Fibroblast of lung (primary cell): ENCODE data around the gene SPACA7. TPM values are rescaled to one million over a fixed set of nuclear protein-coding genes. Genes with fewer than 3 reads are reported as not detected.

Source experiments
- DNase-seq, 2 donors: peaks; one replicate each; pipeline versions ENCODE4 v3.0.0 to v3.0.0-alpha.2; 2010; ENCODE audit warnings: low read depth in 2 of 2
- H2AFZ ChIP-seq: 2 replicates; pipeline ENCODE4 v1.5.1; 2012; ENCODE audit warnings: low read length, control low read depth, inconsistent platforms
- H3K27ac ChIP-seq: 2 replicates; pipeline ENCODE4 v1.5.1; 2011; ENCODE audit warnings: low read length, control low read depth; ENCODE audit not compliant: insufficient read depth
- H3K27me3 ChIP-seq: 2 replicates; pipeline ENCODE4 v1.5.1; 2011; ENCODE audit warnings: mild to moderate bottlenecking, low read length; ENCODE audit not compliant: control insufficient read depth, insufficient read depth
- H3K36me3 ChIP-seq: 2 replicates; pipeline ENCODE4 v1.5.1; 2011; ENCODE audit warnings: low read length; ENCODE audit not compliant: control insufficient read depth, insufficient read depth
- H3K4me1 ChIP-seq: 2 replicates; pipeline ENCODE4 v1.5.1; 2011; ENCODE audit warnings: low read length; ENCODE audit not compliant: control insufficient read depth, insufficient read depth; ENCODE audit errors: extremely low read depth
- H3K4me2 ChIP-seq: 2 replicates; pipeline ENCODE4 v1.5.1; 2011; ENCODE audit warnings: low read length, control low read depth; ENCODE audit not compliant: insufficient read depth; ENCODE audit errors: extremely low read depth
- H3K4me3 ChIP-seq, 4 experiments: fragments of 200-600 bp in 1 of 4; sonication (generic) in 1 of 4; replicated peaks in 1 of 4; 2 replicates each; pipeline ENCODE4 v1.5.1; 2011 to 2016; ENCODE audit warnings: low read length in 4 of 4, low read depth in 3 of 4, mild to moderate bottlenecking in 3 of 4, control low read depth in 2 of 4, inconsistent platforms in 1 of 4, mixed read lengths in 1 of 4; ENCODE audit not compliant: insufficient read depth in 1 of 4; ENCODE audit errors: control extremely low read depth in 1 of 4
- H3K79me2 ChIP-seq: 2 replicates; pipeline ENCODE4 v1.5.1; 2012; ENCODE audit warnings: mild to moderate bottlenecking, low read length, inconsistent platforms; ENCODE audit not compliant: control insufficient read depth, insufficient read depth
- H3K9ac ChIP-seq: 2 replicates; pipeline ENCODE4 v1.5.1; 2011; ENCODE audit warnings: mild to moderate bottlenecking, low read length, control low read depth; ENCODE audit not compliant: insufficient read depth
- H3K9me3 ChIP-seq: 2 replicates; pipeline ENCODE4 v1.5.1; 2012; ENCODE audit warnings: low read depth, low read length; ENCODE audit not compliant: control insufficient read depth, insufficient read depth
- H4K20me1 ChIP-seq: 2 replicates; pipeline ENCODE4 v1.5.1; 2011; ENCODE audit warnings: low read length; ENCODE audit not compliant: control insufficient read depth, insufficient read depth; ENCODE audit errors: extremely low read depth
- CTCF ChIP-seq, 2 donors: IDR thresholded peaks in 1 of 2; conservative IDR thresholded peaks in 1 of 2; 1 replicate in 1 of 2; 2 replicates in 1 of 2; pipeline ENCODE4 v1.5.1; 2011 to 2012; ENCODE audit warnings: low read length in 2 of 2, control low read depth in 1 of 2, inconsistent platforms in 1 of 2, low read depth in 1 of 2, mild to moderate bottlenecking in 1 of 2
- EZH2 ChIP-seq: IDR thresholded peaks from 2 replicates; pipeline ENCODE4 v1.5.1; 2012; ENCODE audit warnings: low read length, control low read depth, mild to moderate bottlenecking; ENCODE audit errors: missing control alignments
- polyA plus RNA-seq, 2 donors: library from polyadenylated mRNA; depleted of rRNA in 1 of 2; stranded (reverse) in 1 of 2; unstranded in 1 of 2; fragments of >200 nt; gene quantifications; 2 replicates each; pipeline ENCODE4 v1.2.1, GENCODE V29; 2011 to 2012; ENCODE audit warnings: missing spikeins in 1 of 2
- total RNA-seq: library from RNA; depleted of rRNA; stranded (reverse); fragments of >200 nt; gene quantifications from 2 replicates; pipeline ENCODE4 v1.2.1, GENCODE V29; 2014

Gene SPACA7
- total and polyA plus RNA-seq, 2 donors (not counting 1 experiment from before 2014, with no cell fraction given), result not detected

- no peak overlapping the region for H3K27ac ChIP-seq
- H3K36me3 ChIP-seq, result no peaks in the 10 kb centered on the region
- H3K4me3 ChIP-seq, result no peak overlapping the region
- H3K4me2 ChIP-seq, result no peak overlapping the region
- H3K4me1 ChIP-seq, result no peaks in the 10 kb centered on the region
- no peak for TF ChIP-seq CTCF (conservative IDR thresholded peaks at IDR 0.05 in 1 of 2, IDR thresholded peaks at IDR 0.05 in 1 of 2; ENCODE audit: low read depth in 1 of 2, low read length in 2 of 2)
- no peak for TF ChIP-seq EZH2
- H3K9ac ChIP-seq, result no peak overlapping the region
- DNase-seq, result no peak
- no peaks in the 10 kb centered on the region for H3K79me2 ChIP-seq
- no peaks in the 10 kb centered on the region for H4K20me1 ChIP-seq
- H3K9me3 ChIP-seq, result no peaks in the 10 kb centered on the region
- no peak overlapping the region for H2AFZ ChIP-seq
- H3K27me3 ChIP-seq, result no peaks in the 10 kb centered on the region
Measured at GRCh38 chr13:112346173-112346898, 29.8 kb upstream of the SPACA7 start.

- TF ChIP-seq EZH2, result no peak
- no peak for TF ChIP-seq CTCF (conservative IDR thresholded peaks at IDR 0.05 in 1 of 2, IDR thresholded peaks at IDR 0.05 in 1 of 2; ENCODE audit: low read depth in 1 of 2, low read length in 2 of 2)
- Histone ChIP-seq H3K4me3 (no peak overlapping the region), H3K9me3 (no peaks in the 10 kb centered on the region), H3K4me1 (no peaks in the 10 kb centered on the region), H3K27ac (no peak overlapping the region), H3K4me2 (no peak overlapping the region), H3K9ac (no peak overlapping the region), H3K36me3 (no peaks in the 10 kb centered on the region), H2AFZ (no peak overlapping the region), H3K27me3 (no peaks in the 10 kb centered on the region), H4K20me1 (no peaks in the 10 kb centered on the region), H3K79me2 (no peaks in the 10 kb centered on the region)
- no peak for DNase-seq
Measured at GRCh38 chr13:112346899-112347229, 29.3 kb upstream of the SPACA7 start.

GRCh38 chr13:112347986-112348385 is 28.2 kb upstream of the SPACA7 start:
- no peak for TF ChIP-seq EZH2
- TF ChIP-seq CTCF (conservative IDR thresholded peaks at IDR 0.05 in 1 of 2, IDR thresholded peaks at IDR 0.05 in 1 of 2; ENCODE audit: low read depth in 1 of 2, low read length in 2 of 2), result no peak
- Histone ChIP-seq H3K4me2 (no peak overlapping the region), H3K4me3 (no peak overlapping the region), H3K27ac (no peak overlapping the region), H3K36me3 (no peaks in the 10 kb centered on the region), H3K9ac (no peak overlapping the region), H2AFZ (no peak overlapping the region), H3K27me3 (no peaks in the 10 kb centered on the region), H4K20me1 (no peaks in the 10 kb centered on the region), H3K4me1 (no peaks in the 10 kb centered on the region), H3K79me2 (no peaks in the 10 kb centered on the region), H3K9me3 (no peaks in the 10 kb centered on the region)
- DNase-seq, result no peak
